SK-N-SH treated with all-trans-retinoic acid at 6 μM for 48 hours (cell line): ENCODE data around the gene MOGAT3.

Experiments used
- ATAC-seq: fragments of 200-7000 bp; cut with Tn5 transposase; 3 replicates; pipeline ENCODE4 v1.9.1; 2020; ENCODE audit warnings: mild to moderate bottlenecking, moderate library complexity
- ARNTL ChIP-seq: fragments of 450-650 bp; formaldehyde crosslinking; IDR thresholded peaks from 2 replicates; pipeline ENCODE4 v1.5.0; 2020; ENCODE audit warnings: low read depth, mild to moderate bottlenecking, moderate library complexity, borderline replicate concordance
- BACH2 ChIP-seq: fragments of 250-450 bp; sonication (Bioruptor Pico); IDR thresholded peaks from 2 replicates; pipeline ENCODE4 v1.9.0; 2021; ENCODE audit warnings: mild to moderate bottlenecking, borderline replicate concordance
- CREB5 ChIP-seq: fragments of 250-450 bp; sonication (Bioruptor Pico); IDR thresholded peaks from 2 replicates; pipeline ENCODE4 v1.5.1; 2020; ENCODE audit warnings: low read depth, mild to moderate bottlenecking, moderate library complexity
- CSDC2 ChIP-seq: fragments of 250-450 bp; sonication (Bioruptor Pico); IDR thresholded peaks from 2 replicates; pipeline ENCODE4 v1.5.0; 2020; ENCODE audit warnings: mild to moderate bottlenecking, moderate library complexity
- ESRRG ChIP-seq: fragments of 250-450 bp; sonication (Bioruptor Pico); IDR thresholded peaks from 2 replicates; pipeline ENCODE4 v1.6.1; 2021; ENCODE audit warnings: mild to moderate bottlenecking
- ISL1 ChIP-seq: fragments of 250-450 bp; sonication (Bioruptor Pico); IDR thresholded peaks from 2 replicates; pipeline ENCODE4 v2.1.2; 2022; ENCODE audit warnings: mild to moderate bottlenecking, moderate library complexity
- OSR1 ChIP-seq: fragments of 250-450 bp; sonication (Bioruptor Pico); IDR thresholded peaks from 2 replicates; pipeline ENCODE4 v1.8.0; 2022; ENCODE audit warnings: moderate library complexity, mild to moderate bottlenecking, inconsistent platforms
- PATZ1 ChIP-seq: fragments of 250-450 bp; sonication (Bioruptor Pico); IDR thresholded peaks from 2 replicates; pipeline ENCODE4 v1.8.0; 2020; ENCODE audit warnings: mild to moderate bottlenecking, moderate library complexity, borderline replicate concordance
- POU6F1 ChIP-seq: fragments of 250-450 bp; sonication (Bioruptor Pico); IDR thresholded peaks from 2 replicates; pipeline ENCODE4 v1.8.0; 2021; ENCODE audit warnings: low read depth, mild to moderate bottlenecking, moderate library complexity, borderline replicate concordance
- PPARA ChIP-seq: fragments of 250-450 bp; sonication (Bioruptor Pico); IDR thresholded peaks from 2 replicates; pipeline ENCODE4 v1.5.0; 2020; ENCODE audit warnings: mild to moderate bottlenecking, borderline replicate concordance
- RARB ChIP-seq: fragments of 250-450 bp; sonication (Bioruptor Pico); IDR thresholded peaks from 2 replicates; pipeline ENCODE4 v1.8.0; 2021; ENCODE audit warnings: mild to moderate bottlenecking, moderate library complexity
- SNAI2 ChIP-seq: fragments of 250-450 bp; sonication (Bioruptor Pico); IDR thresholded peaks from 2 replicates; pipeline ENCODE4 v1.5.0; 2020; ENCODE audit warnings: mild to moderate bottlenecking, moderate library complexity
- TCF4 ChIP-seq: fragments of 250-450 bp; sonication (Bioruptor Pico); IDR thresholded peaks from 2 replicates; pipeline ENCODE4 v1.8.0; 2021; ENCODE audit warnings: mild to moderate bottlenecking, moderate library complexity, borderline replicate concordance
- ZC3H10 ChIP-seq: fragments of 250-450 bp; sonication (Bioruptor Pico); IDR thresholded peaks from 2 replicates; pipeline ENCODE4 v1.5.1; 2021; ENCODE audit warnings: mild to moderate bottlenecking, moderate library complexity
- ZFP3 ChIP-seq: fragments of 250-450 bp; sonication (Bioruptor Pico); IDR thresholded peaks from 2 replicates; pipeline ENCODE4 v1.5.0; 2020; ENCODE audit warnings: mild to moderate bottlenecking, moderate library complexity
- ZFP30 ChIP-seq: fragments of 450-650 bp; formaldehyde crosslinking; IDR thresholded peaks from 2 replicates; pipeline ENCODE4 v1.5.0; 2022; ENCODE audit warnings: mild to moderate bottlenecking, moderate library complexity
- ZNF565 ChIP-seq: fragments of 450-650 bp; formaldehyde crosslinking; conservative IDR thresholded peaks from 2 replicates; pipeline ENCODE4 v1.5.0; 2020; ENCODE audit warnings: low read depth, mild to moderate bottlenecking, moderate library complexity
- ZNF70 ChIP-seq: fragments of 450-650 bp; formaldehyde crosslinking; IDR thresholded peaks from 2 replicates; pipeline ENCODE4 v1.5.0; 2020; ENCODE audit warnings: mild to moderate bottlenecking, moderate library complexity
- TF ChIP-seq, protein P1 (sequence below): fragments of 250-450 bp; sonication (Bioruptor Pico); IDR thresholded peaks from 2 replicates; pipeline ENCODE4 v1.5.0; 2020; ENCODE audit warnings: mild to moderate bottlenecking, moderate library complexity

The MOGAT3 gene

GRCh38 chr7:101161692-101162471, 39.0 kb downstream of the MOGAT3 start:
- no peak for TF ChIP-seq OSR1 (CRISPR knock-in tag)
- TF ChIP-seq ZFP3 (CRISPR knock-in tag): peak; percentile 80; the same call in 1 of the 2 replicates
- no peak for ATAC-seq

DNA sequence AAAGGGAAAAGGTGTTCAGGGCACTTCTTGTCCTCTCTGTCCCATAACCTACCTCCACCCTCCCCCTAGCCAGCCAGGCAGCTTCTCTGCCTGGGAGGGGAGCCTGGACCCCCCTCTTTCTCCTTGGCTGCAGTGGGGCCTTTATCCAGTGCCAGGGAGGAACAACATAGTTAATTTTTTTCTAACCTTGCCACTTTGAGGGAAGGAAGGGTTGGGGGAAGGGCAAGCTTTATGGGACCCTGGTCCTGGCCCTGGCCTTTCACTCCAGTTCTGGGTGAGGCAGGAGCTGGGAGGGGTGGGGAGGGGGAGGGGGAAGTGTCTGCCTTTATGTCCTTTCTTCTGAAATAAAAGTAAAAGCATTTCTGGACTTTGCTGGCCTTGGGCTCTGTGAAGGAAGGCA, 39.9 kb downstream of the MOGAT3 start:
- no peak for TF ChIP-seq TCF4 (CRISPR knock-in tag)
- TF ChIP-seq, protein P1, sequence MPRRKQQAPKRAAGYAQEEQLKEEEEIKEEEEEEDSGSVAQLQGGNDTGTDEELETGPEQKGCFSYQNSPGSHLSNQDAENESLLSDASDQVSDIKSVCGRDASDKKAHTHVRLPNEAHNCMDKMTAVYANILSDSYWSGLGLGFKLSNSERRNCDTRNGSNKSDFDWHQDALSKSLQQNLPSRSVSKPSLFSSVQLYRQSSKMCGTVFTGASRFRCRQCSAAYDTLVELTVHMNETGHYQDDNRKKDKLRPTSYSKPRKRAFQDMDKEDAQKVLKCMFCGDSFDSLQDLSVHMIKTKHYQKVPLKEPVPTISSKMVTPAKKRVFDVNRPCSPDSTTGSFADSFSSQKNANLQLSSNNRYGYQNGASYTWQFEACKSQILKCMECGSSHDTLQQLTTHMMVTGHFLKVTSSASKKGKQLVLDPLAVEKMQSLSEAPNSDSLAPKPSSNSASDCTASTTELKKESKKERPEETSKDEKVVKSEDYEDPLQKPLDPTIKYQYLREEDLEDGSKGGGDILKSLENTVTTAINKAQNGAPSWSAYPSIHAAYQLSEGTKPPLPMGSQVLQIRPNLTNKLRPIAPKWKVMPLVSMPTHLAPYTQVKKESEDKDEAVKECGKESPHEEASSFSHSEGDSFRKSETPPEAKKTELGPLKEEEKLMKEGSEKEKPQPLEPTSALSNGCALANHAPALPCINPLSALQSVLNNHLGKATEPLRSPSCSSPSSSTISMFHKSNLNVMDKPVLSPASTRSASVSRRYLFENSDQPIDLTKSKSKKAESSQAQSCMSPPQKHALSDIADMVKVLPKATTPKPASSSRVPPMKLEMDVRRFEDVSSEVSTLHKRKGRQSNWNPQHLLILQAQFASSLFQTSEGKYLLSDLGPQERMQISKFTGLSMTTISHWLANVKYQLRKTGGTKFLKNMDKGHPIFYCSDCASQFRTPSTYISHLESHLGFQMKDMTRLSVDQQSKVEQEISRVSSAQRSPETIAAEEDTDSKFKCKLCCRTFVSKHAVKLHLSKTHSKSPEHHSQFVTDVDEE (CRISPR knock-in tag): no peak
- no peak for TF ChIP-seq POU6F1
- TF ChIP-seq ZNF565: no peak
- TF ChIP-seq ZFP30 (CRISPR knock-in tag): no peak
- TF ChIP-seq PPARA: no peak
- no peak for TF ChIP-seq ISL1 (CRISPR knock-in tag)
- TF ChIP-seq ESRRG (CRISPR knock-in tag): no peak
- TF ChIP-seq PATZ1 (CRISPR knock-in tag): no peak
- no peak for TF ChIP-seq ZC3H10 (CRISPR knock-in tag)
- no peak for TF ChIP-seq CREB5 (CRISPR knock-in tag)
- TF ChIP-seq OSR1 (CRISPR knock-in tag): no peak
- TF ChIP-seq ARNTL (CRISPR knock-in tag): no peak
- no peak for TF ChIP-seq SNAI2
- TF ChIP-seq RARB (CRISPR knock-in tag): no peak
- no peak for TF ChIP-seq ZFP3 (CRISPR knock-in tag)
- no peak for ATAC-seq

DNA sequence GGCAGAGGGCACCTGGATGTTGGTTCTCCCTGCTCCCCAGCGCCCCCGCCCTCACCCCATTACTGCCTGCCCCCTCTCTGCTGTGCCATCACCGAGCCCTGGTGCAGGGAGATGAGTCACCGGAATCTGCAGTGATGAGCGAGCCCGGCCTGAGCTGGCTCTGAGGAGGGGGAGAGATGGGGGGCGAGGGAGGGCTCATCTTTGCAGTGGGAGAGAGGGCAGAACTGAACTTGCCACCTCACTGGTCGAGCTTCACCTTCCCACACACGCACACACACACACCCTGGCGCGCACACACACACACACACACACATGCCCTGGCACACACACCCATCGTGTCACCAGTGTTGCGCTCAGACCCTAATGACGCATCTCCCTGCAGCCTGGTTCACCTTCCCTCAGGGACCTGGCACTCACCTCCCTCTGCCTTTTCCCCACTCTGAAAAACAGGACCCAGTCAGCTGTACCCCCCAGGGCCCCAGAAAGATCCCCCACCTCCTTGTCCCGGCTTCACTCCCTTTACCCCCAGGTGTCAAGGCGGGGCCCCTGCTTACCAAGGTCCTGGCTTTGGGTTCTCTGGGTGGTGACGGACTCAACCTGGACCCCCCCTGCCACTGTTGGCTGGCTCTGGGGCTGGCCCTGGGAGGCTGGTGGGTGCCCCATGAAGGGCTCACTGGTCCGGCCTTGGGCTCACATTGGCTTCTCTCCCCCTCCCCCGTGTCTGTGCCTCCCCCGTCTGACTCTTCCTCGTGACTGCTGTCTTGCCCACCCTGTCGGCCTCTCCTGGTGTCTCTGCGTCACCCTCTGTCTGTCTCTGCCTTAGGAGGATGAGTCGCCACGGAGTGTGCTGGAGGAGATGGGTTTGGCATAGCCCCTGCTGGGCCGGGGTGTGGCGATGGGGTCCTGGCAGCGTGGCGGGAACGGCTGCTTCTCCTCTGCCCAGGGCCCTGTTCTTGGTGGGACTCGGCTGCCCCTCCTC, 40.9 kb downstream of the MOGAT3 start:
- ATAC-seq: peak; percentile 70

GRCh38 chr7:101156866-101157589, 43.8 kb downstream of the MOGAT3 start:
- no peak for ATAC-seq
- no peak for TF ChIP-seq POU6F1
- no peak for TF ChIP-seq ARNTL (CRISPR knock-in tag)
- no peak for TF ChIP-seq CSDC2 (CRISPR knock-in tag)
- TF ChIP-seq ZFP30 (CRISPR knock-in tag): no peak
- TF ChIP-seq ISL1 (CRISPR knock-in tag): no peak
- no peak for TF ChIP-seq ZC3H10 (CRISPR knock-in tag)
- TF ChIP-seq CREB5 (CRISPR knock-in tag): no peak
- no peak for TF ChIP-seq ZNF70 (CRISPR knock-in tag)
- TF ChIP-seq BACH2: no peak
- TF ChIP-seq PPARA: no peak

More for the DNA sequence above, 40.9 kb downstream of the MOGAT3 start:
- TF ChIP-seq ZFP3 (CRISPR knock-in tag): peak; percentile 26; the same call in 1 of the 2 replicates
- TF ChIP-seq PPARA: no peak
